GM12801 (cell line): ENCODE results near the gene FIBP.

Experiments
- CTCF ChIP-seq: IDR thresholded peaks from one replicate; pipeline ENCODE4 v1.5.1; 2011; ENCODE audit warnings: control low read depth; ENCODE audit not compliant: insufficient read length; ENCODE audit errors: extremely low read depth

Gene FIBP

DNA sequence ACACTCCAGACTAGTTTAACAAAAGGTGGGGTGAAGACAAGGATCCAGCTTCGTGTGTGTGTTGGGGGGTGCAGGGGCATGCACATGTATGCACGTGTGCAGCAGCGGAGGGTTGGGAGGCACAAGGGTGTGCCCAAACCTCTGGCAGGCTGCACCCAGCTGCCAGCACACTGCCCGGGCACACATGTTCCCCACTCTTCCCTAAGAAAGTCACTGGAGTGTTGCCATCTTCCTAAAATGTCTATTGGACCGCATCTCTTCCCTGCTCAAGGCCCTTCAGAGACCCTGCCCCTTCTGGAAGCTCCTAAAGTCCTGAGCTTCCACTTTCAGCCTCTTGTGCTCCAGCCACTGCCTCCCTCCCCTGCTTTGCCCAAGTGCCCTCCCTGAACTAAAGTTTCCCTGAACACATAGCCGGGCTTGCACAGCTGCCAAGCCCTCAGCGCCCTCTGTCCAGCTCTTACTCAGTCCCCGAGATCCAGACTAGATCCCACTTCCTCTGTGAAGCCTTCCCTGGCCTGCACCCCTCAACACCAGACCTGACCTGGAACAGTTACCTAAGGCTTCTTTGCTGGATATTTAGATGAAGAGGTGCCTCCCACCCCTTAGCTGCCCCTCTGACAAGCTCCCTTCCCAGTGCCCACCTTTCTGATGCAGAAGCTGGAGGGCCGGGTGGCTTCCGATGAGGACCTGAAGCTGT lies 36.3 kb downstream of the FIBP start:
- no peak for TF ChIP-seq CTCF

DNA sequence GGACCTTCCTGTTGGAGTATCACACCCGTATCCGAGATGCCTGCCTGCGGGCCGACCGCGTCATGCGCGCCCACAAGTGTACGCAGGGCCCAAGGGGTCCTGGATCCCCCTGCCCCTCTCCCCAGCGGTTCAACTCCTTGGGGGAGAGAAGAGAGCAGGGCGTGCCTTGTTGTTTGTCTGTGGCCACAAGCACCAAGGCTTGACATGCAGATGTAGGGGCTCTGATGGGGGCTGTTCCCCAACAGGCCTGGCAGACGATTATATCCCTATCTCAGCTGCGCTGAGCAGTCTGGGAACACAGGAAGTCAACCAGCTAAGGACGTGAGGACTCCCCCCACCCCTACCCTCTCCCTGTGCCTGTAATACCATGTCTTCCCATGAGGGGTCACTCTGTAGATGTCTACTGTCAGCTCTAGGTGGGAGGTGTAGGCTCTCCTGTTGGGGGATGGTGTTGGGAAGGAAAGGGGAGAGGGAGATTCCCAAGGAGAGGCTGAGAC lies 37.1 kb downstream of the FIBP start:
- TF ChIP-seq CTCF, result no peak

DNA sequence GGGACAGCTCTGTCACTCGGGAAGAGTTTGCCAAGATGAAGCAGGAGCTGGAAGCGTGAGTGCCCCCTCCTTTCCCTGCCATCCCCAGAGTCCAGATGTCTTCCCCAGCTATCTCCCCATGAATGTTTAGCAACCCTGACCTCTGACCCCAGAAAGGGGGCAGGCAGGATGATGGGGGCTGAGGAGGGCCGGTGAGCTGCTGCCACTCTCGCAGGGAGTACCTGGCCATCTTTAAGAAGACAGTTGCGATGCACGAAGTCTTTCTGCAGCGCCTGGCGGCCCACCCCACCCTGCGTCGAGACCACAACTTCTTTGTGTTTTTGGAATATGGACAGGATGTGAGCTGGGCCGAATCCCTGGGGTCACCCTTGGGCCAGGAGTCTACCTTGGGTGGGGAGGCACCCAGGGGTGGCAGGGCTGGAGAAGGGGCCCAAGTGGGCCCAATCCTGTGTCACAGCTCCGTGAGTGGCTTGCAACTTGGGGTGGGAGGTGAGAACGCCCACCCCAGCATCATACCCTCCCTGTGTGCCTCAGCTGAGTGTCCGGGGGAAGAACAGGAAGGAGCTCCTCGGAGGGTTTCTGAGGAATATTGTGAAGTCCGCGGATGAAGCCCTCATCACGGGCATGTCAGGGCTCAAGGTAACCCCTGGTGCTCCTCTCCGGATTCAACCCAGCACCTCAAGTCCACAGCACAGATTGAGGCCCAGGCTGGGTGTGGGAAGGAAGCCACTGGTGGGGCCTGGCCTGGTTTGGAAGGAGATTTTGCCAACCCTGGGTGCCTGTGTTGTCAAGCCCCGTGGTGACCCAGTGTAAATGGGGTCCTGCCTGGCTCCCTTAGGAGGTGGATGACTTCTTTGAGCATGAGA lies 37.8 kb downstream of the FIBP start:
- no peak for TF ChIP-seq CTCF

DNA sequence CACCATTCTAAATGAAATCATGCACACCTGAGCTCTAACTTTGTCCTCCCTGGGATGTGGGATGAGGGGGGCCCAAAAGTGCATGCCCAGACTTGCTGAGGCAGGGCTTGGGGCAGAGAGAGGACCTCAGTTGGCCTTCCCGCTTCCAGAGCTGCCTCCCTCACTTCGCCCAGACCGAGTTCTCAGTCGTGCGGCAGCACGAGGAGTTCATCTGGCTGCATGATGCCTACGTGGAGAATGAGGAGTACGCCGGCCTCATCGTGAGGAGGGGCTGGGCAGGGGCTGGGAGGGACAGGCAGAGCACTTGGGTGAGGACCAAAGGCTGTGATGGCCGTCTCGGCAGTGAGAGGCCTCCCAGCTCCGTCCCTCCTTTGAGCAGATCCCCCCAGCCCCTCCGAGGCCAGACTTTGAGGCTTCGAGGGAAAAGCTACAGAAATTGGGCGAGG lies 38.5 kb downstream of the FIBP start:
- TF ChIP-seq CTCF, result no peak

DNA sequence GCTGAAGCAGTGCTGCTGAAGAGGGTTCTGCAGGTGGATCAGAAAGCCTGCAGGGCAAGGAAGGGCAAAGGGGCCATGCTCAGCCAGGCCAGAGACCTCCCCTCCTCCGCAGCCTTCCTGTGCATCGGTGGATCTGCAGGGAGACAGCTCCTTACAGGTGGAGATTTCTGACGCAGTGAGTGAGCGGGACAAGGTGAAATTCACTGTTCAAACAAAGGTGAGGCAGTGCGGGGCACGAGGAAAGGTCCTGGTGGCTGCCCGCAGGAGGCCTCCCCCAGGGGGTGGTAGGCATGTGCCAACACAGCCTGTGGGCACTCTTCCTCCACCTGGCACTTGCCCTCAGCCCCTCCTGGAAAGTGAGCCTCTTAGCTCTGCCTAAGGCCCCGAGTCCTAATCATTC lies 38.9 kb downstream of the FIBP start:
- no peak for TF ChIP-seq CTCF

DNA sequence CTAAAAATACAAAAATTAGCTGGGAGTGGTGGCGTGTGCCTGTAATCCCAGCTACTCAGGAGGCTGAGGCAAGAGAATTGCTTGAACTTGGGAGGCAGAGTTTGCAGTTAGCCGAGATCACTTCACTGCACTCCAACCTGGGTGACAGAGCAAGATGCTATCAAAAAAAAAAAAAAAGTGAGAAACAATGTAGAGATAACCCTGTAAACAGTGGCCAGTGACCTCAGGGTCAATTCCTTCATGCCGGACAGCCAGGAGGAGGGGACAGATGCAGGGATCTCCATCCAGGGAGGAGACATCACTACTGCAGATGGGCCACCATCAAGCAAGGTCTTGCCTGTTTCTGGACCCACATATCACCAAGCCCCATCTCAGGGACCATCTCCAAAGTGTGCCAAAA lies 40.5 kb downstream of the FIBP start:
- no peak for TF ChIP-seq CTCF

DNA sequence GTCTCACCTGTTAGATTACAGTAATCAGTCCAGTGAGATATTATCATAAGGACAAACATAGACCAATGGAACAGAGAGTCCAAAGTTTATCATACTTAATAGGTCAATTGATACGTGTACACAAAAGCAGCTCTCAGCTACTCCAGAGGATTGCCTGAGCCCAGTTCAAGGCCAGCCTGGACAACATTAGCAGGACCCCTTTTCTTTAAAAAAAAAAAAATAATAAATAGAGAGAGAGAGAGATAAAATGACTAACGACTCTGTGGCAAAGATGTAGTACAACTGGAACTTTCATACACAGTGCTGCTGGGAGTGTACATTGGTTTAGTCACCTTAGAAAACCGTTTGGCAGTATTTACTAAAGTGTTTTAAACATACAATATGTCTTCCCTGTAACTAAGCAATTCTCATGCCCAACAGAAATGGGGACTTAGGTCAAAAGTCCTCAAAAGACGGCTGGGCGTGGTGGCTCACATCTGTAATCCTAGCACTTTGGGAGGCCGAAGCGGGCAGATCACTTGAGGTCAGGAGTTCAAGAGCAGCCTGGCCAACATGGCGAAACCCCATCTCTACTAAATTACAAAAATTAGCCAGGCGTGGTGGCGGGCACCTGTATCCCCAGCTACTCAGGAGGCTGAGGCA lies 43.9 kb downstream of the FIBP start:
- no peak for TF ChIP-seq CTCF
